ENCODE measurements around the gene RPL22. TPM values are rescaled to one million over a fixed set of nuclear protein-coding genes. Genes with fewer than 3 reads are reported as not detected.

RPL22 gene
- total RNA-seq, 1 donor from 2014 or later, result 601 TPM

DNA sequence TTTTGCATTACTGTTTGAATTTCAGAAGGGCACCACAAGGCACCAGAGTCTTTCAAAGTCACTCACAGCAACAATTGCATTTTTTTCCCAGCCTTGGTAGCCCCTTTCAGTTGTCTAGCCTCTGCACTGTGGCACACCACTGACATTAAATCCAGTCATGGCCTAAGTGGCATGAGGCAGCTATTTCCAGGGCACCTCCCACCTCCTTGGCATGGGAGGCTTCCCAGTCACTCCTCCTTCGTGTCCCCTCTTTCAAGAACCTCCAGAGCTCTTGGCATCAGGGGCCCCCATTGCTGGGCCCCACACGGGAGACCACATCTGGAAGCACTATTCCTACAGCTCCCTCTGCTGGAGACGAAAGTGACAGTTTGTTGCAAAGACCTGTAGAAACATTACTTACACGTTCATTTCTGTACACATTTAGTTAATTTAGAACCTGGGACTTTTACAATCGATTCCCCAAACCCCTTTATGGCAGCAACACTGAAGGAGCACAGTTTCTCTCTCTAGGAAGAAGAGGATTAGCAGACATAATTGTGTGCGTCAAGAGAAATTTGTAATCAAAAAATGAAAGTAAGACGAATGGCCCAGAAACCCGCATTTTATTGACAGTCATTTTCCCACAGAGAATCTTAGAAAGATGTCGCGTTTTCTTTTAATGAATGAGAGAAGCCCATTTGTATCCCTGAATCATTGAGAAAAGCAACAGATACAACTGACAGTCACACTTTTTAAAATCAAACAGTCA is 13.6 kb downstream of the RPL22 start:
- Mint-ChIP-seq H3K4me1 (ENCODE audit: unreplicated experiment) (peaks cover 21% of the 10 kb centered on the region), H3K9me3 (ENCODE audit: unreplicated experiment) (no peaks in the 10 kb centered on the region), H3K27ac (ENCODE audit: unreplicated experiment) (no peak overlapping the region), H3K4me3 (ENCODE audit: unreplicated experiment) (no peak overlapping the region), H3K36me3 (ENCODE audit: low read depth, unreplicated experiment) (peaks cover 29% of the 10 kb centered on the region), H3K27me3 (ENCODE audit: unreplicated experiment) (peaks cover 13% of the 10 kb centered on the region)
- TF ChIP-seq, protein P1, sequence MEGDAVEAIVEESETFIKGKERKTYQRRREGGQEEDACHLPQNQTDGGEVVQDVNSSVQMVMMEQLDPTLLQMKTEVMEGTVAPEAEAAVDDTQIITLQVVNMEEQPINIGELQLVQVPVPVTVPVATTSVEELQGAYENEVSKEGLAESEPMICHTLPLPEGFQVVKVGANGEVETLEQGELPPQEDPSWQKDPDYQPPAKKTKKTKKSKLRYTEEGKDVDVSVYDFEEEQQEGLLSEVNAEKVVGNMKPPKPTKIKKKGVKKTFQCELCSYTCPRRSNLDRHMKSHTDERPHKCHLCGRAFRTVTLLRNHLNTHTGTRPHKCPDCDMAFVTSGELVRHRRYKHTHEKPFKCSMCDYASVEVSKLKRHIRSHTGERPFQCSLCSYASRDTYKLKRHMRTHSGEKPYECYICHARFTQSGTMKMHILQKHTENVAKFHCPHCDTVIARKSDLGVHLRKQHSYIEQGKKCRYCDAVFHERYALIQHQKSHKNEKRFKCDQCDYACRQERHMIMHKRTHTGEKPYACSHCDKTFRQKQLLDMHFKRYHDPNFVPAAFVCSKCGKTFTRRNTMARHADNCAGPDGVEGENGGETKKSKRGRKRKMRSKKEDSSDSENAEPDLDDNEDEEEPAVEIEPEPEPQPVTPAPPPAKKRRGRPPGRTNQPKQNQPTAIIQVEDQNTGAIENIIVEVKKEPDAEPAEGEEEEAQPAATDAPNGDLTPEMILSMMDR (IDR thresholded peaks at IDR 0.05; ENCODE audit: unreplicated experiment), result peak; percentile 58
- no peak for DNase-seq (ENCODE audit: low spot score)

DNA sequence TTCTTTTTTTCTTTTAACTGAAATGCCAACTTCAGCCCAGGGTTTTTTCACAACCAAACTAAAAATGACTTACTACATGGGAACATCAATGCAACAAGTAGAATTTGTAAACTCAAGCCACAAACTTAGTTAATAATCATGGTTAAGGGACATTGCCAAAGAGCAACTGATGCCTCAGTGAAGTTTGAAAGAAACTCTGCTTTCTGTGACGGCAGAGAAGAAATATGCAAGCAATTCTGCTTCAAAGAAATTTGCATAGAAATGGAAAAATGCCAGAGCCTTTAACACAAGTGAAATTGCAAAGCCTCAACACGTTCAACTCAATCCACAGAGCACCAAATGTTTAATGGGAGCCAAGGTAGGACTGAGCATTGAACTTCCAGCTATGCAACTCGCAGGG is 14.2 kb downstream of the RPL22 start:
- TF ChIP-seq, protein P1 (IDR thresholded peaks at IDR 0.05; ENCODE audit: unreplicated experiment), result no peak
- Mint-ChIP-seq H3K27me3 (ENCODE audit: unreplicated experiment) (peaks cover 16% of the 10 kb centered on the region), H3K36me3 (ENCODE audit: low read depth, unreplicated experiment) (peaks cover 29% of the 10 kb centered on the region), H3K9me3 (ENCODE audit: unreplicated experiment) (no peaks in the 10 kb centered on the region), H3K4me3 (ENCODE audit: unreplicated experiment) (no peak overlapping the region), H3K4me1 (ENCODE audit: unreplicated experiment) (peaks cover 21% of the 10 kb centered on the region), H3K27ac (ENCODE audit: unreplicated experiment) (no peak overlapping the region)
- DNase-seq (ENCODE audit: low spot score), result no peak

DNA sequence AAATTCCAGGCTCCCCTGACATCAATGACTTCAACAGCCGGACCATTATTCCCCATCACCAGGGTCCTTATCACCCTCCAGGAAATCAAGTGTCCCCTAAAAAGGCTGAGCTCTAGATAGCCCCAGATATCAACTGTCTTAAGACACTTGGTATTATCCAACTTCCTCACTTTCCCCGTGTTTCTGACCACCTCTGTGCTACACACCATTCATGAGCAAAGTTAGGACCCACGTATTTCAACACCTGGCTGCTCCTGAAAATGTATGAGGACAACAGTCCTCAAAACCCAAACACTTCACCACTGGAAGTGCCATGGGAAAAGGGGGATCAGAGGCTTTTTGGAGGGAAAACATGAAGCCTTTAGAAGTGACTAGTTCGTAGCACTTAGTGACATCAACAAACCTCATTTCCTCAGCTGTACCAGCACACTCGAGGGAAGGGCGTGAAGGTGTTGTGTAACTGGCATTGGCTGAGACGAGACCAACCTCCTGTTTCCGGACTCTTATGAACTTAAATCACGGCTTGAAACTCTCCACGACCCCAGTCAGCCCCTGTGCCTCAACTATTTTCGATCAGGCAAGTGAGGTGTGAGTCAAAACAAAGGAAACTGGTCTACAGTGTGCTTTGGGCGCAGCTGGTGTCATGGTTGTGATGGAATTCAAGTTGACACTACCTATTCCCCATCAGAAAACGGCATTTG is 15.2 kb downstream of the RPL22 start:
- TF ChIP-seq, protein P1 (IDR thresholded peaks at IDR 0.05; ENCODE audit: unreplicated experiment), result no peak
- H3K27me3 Mint-ChIP-seq (ENCODE audit: unreplicated experiment), result peaks cover 16% of the 10 kb centered on the region
- peaks cover 21% of the 10 kb centered on the region for H3K4me1 Mint-ChIP-seq (ENCODE audit: unreplicated experiment)
- H3K36me3 Mint-ChIP-seq (ENCODE audit: low read depth, unreplicated experiment), result peaks cover 25% of the 10 kb centered on the region
- H3K4me3 Mint-ChIP-seq (ENCODE audit: unreplicated experiment), result no peak overlapping the region
- H3K9me3 Mint-ChIP-seq (ENCODE audit: unreplicated experiment), result no peaks in the 10 kb centered on the region
- H3K27ac Mint-ChIP-seq (ENCODE audit: unreplicated experiment), result no peak overlapping the region
- no peak for DNase-seq (ENCODE audit: low spot score)

DNA sequence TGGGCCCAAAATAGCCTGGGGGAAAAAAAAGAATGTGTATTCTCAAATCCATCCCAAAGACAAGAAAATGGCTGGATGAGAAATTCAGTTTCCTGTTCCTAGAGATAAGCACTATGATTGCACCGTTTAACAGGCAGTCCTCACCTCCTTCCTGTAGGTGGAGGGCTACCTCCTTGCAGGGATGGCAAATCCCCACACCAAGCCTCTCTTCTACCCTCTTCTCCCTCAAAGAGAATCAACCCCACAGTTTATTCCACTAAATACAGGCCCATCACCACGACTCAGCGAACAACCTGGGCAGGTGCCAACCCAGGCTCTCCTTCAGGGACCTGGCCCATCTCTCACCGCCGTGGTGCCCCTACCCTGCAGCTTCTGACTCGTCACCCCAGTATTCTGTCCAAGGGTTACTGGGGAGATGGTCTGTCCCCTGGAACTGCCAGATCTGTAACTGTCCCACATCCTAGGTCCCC is 15.8 kb downstream of the RPL22 start:
- Mint-ChIP-seq H3K36me3 (ENCODE audit: low read depth, unreplicated experiment) (peaks cover 20% of the 10 kb centered on the region), H3K9me3 (ENCODE audit: unreplicated experiment) (no peaks in the 10 kb centered on the region), H3K27ac (ENCODE audit: unreplicated experiment) (no peak overlapping the region), H3K4me1 (ENCODE audit: unreplicated experiment) (peaks cover 19% of the 10 kb centered on the region), H3K4me3 (ENCODE audit: unreplicated experiment) (no peak overlapping the region), H3K27me3 (ENCODE audit: unreplicated experiment) (peaks cover 19% of the 10 kb centered on the region)
- TF ChIP-seq, protein P1 (IDR thresholded peaks at IDR 0.05; ENCODE audit: unreplicated experiment), result no peak
- DNase-seq (ENCODE audit: low spot score), result no peak

DNA sequence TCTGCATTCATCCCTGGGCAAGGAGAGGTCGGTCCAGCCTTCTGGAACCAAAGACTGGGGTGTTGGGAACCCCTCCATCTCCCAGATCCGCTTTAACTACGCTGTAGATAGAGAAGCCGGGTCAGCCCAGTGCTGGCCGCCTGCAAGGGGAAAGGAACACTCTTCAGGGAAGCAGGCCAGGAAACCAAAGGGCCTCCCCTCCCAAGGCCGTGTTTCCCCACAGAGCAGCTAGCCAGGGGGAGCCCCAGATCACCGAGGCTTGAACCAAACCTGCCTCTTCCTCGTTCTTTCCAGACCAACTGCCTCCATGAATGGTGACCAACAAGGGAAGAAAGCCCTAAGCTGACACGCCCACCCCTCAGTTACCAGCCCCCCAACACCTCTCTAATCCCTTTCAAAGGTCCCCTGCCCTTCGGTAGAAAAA is 18.0 kb downstream of the RPL22 start:
- H3K27ac Mint-ChIP-seq (ENCODE audit: unreplicated experiment), result no peak overlapping the region
- peaks cover 21% of the 10 kb centered on the region for H3K4me1 Mint-ChIP-seq (ENCODE audit: unreplicated experiment)
- H3K9me3 Mint-ChIP-seq (ENCODE audit: unreplicated experiment), result no peaks in the 10 kb centered on the region
- peaks cover 12% of the 10 kb centered on the region for H3K36me3 Mint-ChIP-seq (ENCODE audit: low read depth, unreplicated experiment)
- H3K27me3 Mint-ChIP-seq (ENCODE audit: unreplicated experiment), result peaks cover 24% of the 10 kb centered on the region
- DNase-seq (ENCODE audit: low spot score), result no peak
- TF ChIP-seq, protein P1 (IDR thresholded peaks at IDR 0.05; ENCODE audit: unreplicated experiment), result no peak
- no peak overlapping the region for H3K4me3 Mint-ChIP-seq (ENCODE audit: unreplicated experiment)

Measured in endothelial cell (in vitro differentiated cells).